ENCODE measurements around the gene CRMP1. TPM values are rescaled to one million over a fixed set of nuclear protein-coding genes. Genes with fewer than 3 reads are reported as not detected.

CRMP1 gene
- total RNA-seq, 2 donors from 2014 or later, result 1.8 TPM; not detected in 1

- no peak for ATAC-seq (ENCODE audit: insufficient number of reproducible peaks, low FRiP score, low read depth)
Observed at GRCh38 chr4:5824227-5824626, 68.7 kb downstream of the CRMP1 start.

GRCh38 chr4:5823542-5824211 lies 69.2 kb downstream of the CRMP1 start:
- Histone ChIP-seq H3K9me3 (no peaks in the 10 kb centered on the region), H3K4me3 (no peak overlapping the region), H3K36me3 (peaks cover 25% of the 10 kb centered on the region), H3K27me3 (replicated peaks; ENCODE audit: insufficient read depth) (no peaks in the 10 kb centered on the region), H3K27ac (no peak overlapping the region), H3K4me1 (ENCODE audit: control insufficient read depth in 1 of 2, low read depth in 2 of 2) (no peaks in the 10 kb centered on the region)
- ATAC-seq (ENCODE audit: insufficient number of reproducible peaks, low FRiP score, low read depth), result no peak
- TF ChIP-seq CTCF (IDR thresholded peaks at IDR 0.05), result no peak
- no peak for DNase-seq (ENCODE audit: low spot score)

More at GRCh38 chr4:5824227-5824626, 68.7 kb downstream of the CRMP1 start:
- Histone ChIP-seq H3K36me3 (peaks cover 19% of the 10 kb centered on the region), H3K27me3 (replicated peaks; ENCODE audit: insufficient read depth) (no peaks in the 10 kb centered on the region), H3K4me1 (ENCODE audit: control insufficient read depth in 1 of 2, low read depth in 2 of 2) (no peaks in the 10 kb centered on the region), H3K9me3 (no peaks in the 10 kb centered on the region), H3K4me3 (no peak overlapping the region), H3K27ac (no peak overlapping the region)
- no peak for TF ChIP-seq CTCF (IDR thresholded peaks at IDR 0.05)
- no peak for DNase-seq (ENCODE audit: low spot score)

- Histone ChIP-seq H3K27ac (no peak overlapping the region), H3K4me3 (no peak overlapping the region), H3K36me3 (peaks cover 30% of the 10 kb centered on the region), H3K4me1 (ENCODE audit: control insufficient read depth in 1 of 2, low read depth in 2 of 2) (no peaks in the 10 kb centered on the region), H3K27me3 (replicated peaks; ENCODE audit: insufficient read depth) (no peaks in the 10 kb centered on the region), H3K9me3 (no peaks in the 10 kb centered on the region)
- ATAC-seq (ENCODE audit: insufficient number of reproducible peaks, low FRiP score, low read depth) (no peak), DNase-seq (ENCODE audit: low spot score) (no peak)
- TF ChIP-seq CTCF (IDR thresholded peaks at IDR 0.05), result no peak
Observed at GRCh38 chr4:5822619-5823018, 70.3 kb downstream of the CRMP1 start.

- no peak overlapping the region for H3K4me3 ChIP-seq
- no peaks in the 10 kb centered on the region for H3K27me3 ChIP-seq (replicated peaks; ENCODE audit: insufficient read depth)
- TF ChIP-seq CTCF (IDR thresholded peaks at IDR 0.05), result peak; percentile 60
- no peak for ATAC-seq (ENCODE audit: insufficient number of reproducible peaks, low FRiP score, low read depth)
- H3K27ac ChIP-seq, result no peak overlapping the region
- no peaks in the 10 kb centered on the region for H3K9me3 ChIP-seq
- no peaks in the 10 kb centered on the region for H3K4me1 ChIP-seq (ENCODE audit: control insufficient read depth in 1 of 2, low read depth in 2 of 2)
- H3K36me3 ChIP-seq, result peaks cover 32% of the 10 kb centered on the region
- no peak for DNase-seq (ENCODE audit: low spot score)
Observed at GRCh38 chr4:5821665-5822358, 71.1 kb downstream of the CRMP1 start.

GRCh38 chr4:5816851-5817375 lies 76.0 kb downstream of the CRMP1 start:
- H3K4me3 ChIP-seq, result no peak overlapping the region
- no peaks in the 10 kb centered on the region for H3K9me3 ChIP-seq
- no peak overlapping the region for H3K27ac ChIP-seq
- H3K36me3 ChIP-seq, result peaks cover 53% of the 10 kb centered on the region
- TF ChIP-seq CTCF (IDR thresholded peaks at IDR 0.05), result no peak
- no peaks in the 10 kb centered on the region for H3K4me1 ChIP-seq (ENCODE audit: control insufficient read depth in 1 of 2, low read depth in 2 of 2)
- ATAC-seq (ENCODE audit: insufficient number of reproducible peaks, low FRiP score, low read depth), result no peak
- H3K27me3 ChIP-seq (replicated peaks; ENCODE audit: insufficient read depth), result no peaks in the 10 kb centered on the region
- DNase-seq (ENCODE audit: low spot score), result no peak

All from thoracic aorta (tissue), 2 donors.